SKM-1 treated with dmso at 0.1 percent for 144 hours (cell line): ENCODE results near the gene GPC5.

Source experiments
- DNase-seq: peaks from one replicate; lab custom pipeline; 2025; ENCODE audit not compliant: unreplicated experiment; lab: John Stamatoyannopoulos, UW

GPC5 gene

DNA sequence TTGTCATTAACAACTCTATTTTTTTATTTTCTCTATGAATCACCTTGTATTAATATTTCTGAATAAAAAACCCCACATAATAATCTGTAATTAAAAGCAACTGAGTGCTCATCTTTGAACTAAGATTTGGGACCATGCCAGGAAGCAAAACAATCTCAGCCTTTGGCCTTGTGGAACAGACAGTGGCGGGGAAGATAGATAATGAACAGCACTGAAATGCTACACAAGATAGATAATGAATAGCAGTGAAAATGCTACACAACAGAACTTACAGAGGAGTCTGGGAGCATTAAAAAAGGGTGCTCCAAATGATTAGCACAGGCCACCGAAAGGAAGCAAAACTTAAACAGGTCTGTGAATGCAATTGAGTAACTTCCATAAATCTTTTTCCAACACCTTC, 134.9 kb downstream of the GPC5 start:
- no peak for DNase-seq

GRCh38 chr13:91534996-91535395, 136.6 kb downstream of the GPC5 start:
- DNase-seq, result no peak

GRCh38 chr13:91537376-91537775, 139.0 kb downstream of the GPC5 start:
- DNase-seq, result no peak

GRCh38 chr13:91539286-91540157, 141.1 kb downstream of the GPC5 start:
- DNase-seq, result no peak

DNA sequence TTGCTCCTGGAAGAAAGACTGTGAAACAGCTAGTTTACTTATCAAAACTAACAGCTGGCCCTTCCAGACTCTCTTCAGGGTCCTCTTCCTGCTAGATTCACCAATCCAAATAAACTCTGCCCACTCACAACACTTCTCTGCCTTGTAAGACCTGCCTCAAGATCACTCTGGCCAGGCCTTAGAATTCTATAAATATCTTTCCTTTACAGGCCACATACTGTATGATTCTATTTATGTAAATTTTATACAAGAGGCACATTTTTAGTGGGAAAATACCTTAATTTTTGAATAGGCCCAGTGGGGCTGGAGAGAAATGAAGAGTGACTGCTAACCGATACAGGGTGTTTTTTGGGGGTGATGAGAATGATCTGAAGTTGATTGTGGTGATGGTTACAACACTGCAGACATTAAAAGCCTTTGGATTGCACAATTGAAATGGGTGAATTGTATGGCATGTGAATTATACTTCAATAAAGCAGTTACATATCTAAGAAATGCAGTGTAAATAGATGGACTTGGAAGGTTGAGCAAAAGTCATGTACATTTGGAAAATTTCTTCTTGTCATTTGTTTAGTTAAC, 141.8 kb downstream of the GPC5 start:
- no peak for DNase-seq

- DNase-seq, result peak; percentile 14
Measured at GRCh38 chr13:91544723-91545122, 146.3 kb downstream of the GPC5 start.

GRCh38 chr13:91546900-91547299, 148.5 kb downstream of the GPC5 start:
- peak; percentile 54 for DNase-seq

DNA sequence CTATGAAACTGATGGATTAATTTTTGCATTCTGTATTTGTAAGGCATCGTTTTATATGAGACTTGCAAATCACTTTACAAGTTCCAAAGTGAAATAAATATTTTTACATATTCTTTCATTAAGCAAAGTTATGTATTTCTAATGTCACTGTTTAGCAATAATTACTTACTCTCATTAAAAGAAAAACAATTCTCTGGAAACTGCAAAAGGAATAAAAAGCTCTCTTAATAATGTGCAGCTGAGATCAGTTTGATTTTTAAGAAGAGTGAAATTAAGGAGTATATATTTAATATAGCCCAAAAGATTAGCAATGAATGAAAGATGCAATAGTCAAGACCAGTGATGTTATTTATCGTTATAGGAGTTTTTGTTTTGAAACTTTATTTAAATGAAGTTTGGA, 155.2 kb downstream of the GPC5 start:
- no peak for DNase-seq

DNA sequence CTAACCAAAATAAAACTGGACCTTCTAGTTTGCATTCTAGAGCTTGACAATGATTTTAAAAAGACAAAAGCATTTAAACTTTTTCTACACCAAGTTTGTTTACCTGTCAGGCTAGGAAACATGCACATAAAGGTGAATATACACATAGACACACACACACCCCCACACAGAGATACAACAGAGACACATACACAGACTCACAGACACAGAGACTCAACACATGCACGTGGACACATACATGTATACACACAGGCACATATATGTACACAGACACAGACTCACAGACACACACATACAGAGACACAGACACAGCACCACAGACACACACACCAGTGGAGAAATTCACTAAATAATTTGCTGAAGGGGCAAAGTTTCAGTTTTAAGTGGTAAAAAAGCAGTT, 155.7 kb downstream of the GPC5 start:
- no peak for DNase-seq

DNA sequence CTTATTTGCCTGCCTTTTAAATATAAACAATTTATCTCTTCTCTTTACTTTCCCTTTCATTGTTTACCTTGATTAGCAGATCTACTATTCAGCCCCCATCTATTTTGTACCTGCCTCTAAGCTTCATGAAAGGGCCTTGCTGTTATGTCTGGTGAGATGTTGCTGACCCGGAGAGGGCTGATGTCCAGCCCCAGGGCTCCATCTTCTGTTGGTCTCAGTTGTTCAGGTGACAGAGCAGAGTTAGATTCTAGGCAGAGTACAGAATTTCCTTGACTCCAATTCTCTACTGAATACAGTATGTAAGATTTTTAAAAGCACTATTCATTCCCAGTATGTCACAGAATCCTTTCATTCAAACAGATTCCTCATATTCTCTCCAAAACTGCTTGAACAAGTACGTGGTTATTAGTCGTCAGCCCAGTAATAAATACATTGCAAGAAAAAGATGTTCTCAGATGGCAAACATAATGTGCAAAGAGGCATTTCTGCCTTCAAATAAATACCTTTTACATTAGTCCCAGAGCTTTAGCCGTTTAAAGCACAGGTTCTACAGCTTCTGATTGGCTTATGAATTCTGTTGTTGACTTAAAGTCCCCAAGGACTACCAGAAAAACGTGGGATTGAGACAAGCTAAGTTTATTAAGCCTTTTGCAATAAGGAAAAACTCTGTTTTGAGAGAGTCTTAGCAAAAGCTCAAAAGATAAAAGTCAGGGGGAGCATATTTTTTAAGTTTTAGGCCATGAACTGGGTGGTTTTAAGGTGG, 159.1 kb downstream of the GPC5 start:
- DNase-seq, result no peak

DNA sequence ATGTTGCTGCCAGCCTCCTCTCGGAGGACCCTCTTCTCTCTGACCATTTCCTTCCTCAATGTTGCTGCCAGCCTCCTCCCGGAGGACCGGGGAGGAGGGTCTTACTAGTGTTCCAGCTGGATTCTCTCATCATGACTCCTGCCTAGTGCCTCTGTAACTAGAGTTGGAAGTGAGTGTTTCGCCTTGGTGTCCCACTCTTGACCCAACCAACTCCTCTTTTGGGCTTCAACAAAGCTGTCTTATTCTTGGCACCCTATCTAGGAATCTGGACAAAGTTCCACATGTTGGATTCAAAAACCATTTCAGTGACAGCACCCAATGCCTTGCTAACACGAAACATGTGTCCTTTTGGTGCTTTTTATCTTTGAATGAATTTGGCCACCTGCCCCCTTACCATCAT, 165.4 kb downstream of the GPC5 start:
- no peak for DNase-seq

- no peak for DNase-seq
Measured at GRCh38 chr13:91564396-91564795, 166.0 kb downstream of the GPC5 start.

GRCh38 chr13:91565296-91565695, 166.9 kb downstream of the GPC5 start:
- no peak for DNase-seq

DNA sequence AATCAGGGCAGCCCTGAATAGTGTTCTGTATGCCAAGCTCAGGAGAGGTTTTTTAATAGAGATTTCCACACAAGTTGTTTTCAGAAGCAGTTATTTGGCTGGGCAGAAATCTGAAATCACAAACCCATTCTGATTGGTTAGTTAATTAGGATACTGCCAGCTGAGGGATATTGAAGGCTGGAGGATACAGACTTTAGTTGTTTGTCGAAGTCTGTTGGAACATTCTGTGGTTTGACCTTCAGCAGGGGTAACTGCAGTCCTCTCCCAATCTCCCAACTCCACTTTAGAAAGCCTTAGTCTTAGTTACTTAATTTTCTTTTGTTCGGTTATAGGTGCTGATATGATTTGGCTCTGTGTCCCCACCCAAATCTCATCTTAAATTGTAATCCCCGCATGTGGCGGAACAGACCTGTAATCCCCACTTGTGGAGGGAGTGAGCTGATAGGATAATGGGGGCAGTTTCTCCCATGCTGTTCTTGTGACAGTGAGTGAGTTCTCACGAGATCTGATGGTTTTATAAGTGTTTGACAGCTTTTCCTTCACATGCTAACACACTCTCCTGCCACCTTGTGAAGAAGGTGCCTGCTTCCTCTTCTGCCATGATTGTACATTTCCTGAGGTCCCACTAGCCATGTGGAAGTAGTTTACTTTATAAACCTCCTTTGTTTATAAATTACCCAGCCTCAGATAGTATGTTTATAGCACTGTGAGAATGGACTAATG, 169.2 kb downstream of the GPC5 start:
- no peak for DNase-seq

DNA sequence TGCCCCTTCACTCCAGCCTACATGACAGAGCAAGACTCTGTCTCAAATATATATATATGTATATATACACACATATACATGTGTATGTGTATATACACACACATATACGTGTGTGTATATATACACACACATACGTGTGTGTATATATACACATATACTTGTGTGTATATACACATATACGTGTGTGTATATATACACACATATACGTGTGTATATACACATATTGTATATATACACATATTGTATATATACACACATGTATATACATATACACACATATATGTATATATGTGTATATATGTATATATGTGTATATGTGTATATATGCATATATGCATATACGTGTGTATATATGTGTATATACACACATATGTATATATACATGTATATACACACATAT, 173.3 kb downstream of the GPC5 start:
- DNase-seq, result no peak

DNA sequence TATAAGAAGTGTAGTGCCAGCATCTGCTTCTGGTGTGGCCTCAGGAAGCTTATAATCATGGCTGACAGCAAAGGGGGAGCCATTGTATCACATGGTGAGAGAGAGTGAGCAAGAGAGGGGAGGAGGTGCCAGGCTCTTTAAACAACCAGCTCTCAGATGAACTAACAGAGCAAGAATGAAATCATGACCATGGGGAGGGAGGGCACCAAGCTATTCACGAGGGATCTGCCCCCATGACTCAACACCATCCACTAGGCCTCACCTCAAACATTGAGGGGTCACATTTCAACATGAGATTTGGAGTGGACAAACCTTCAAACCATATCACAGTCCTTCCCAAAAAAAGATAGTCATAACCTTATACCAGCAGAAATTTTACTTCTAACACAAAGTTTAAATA, 174.0 kb downstream of the GPC5 start:
- no peak for DNase-seq

DNA sequence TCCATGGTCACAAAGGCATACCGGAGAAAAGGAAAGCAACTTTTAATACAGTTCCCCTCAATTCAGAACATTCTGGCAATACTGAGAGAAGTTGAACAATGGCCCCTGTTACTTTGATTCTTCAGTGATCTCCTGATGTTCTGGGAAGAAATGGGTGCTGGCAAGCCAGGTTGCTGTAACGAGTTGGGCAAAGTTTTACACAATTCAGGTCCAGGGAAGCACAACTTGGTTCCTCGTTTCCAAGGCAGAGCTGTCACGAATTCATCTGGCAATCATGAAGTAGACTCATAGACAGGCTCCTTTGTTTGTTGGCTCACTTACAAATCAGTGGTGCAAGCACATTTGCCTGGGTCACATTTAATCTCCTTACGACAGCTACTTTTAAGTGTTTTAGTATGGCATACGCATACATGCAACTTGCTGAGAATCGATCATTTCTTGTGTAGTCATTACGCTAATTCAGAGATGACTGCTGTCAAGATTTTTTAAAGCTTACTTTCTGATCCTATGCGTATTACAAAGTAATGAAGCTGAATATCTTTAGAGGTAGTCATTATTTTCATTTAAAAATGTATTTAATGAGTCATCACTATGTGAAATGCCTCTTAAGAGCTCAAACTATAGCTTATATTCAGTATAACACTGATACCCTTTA, 174.7 kb downstream of the GPC5 start:
- no peak for DNase-seq

DNA sequence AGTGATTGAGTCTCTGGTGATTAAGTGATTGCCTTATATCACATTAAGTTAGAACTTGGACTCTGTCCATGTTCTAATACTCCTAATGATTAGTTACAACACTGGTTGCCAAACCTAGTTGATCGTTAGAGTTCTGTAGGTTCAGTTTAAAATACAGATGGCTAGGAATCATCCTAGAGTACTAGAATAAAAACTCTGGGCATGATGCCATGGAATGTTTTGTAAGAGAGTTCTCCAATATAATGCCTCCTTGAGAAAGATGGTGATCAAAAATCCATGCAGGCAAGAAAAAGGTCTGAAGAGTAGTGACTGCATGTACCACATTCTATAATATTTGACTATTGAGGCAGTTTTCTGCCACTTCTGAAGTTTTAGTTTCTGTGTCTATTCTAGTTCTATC, 176.3 kb downstream of the GPC5 start:
- DNase-seq, result no peak

DNA sequence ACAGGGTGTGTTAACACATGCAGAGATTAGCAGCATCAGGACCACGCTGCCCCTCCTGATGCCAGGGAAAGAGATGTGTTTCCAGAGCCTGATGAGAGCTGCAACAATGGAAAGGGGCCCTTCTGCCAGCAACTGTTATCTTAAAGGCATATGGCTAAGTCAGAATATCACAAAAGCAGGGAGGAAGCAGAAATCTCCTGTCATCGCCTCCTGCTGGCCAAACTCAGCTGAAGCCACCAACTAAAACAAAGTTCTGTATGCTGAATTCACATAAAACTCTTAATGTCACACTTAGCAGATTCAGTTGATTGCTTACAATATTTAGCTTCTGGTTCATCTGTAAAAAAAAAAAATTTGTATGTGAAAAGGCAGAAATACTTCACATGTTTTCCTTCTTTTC, 178.2 kb downstream of the GPC5 start:
- DNase-seq, result no peak

GRCh38 chr13:91579320-91579719, 180.9 kb downstream of the GPC5 start:
- DNase-seq, result no peak

GRCh38 chr13:91580749-91581148, 182.3 kb downstream of the GPC5 start:
- no peak for DNase-seq
